ENCODE data around the gene BCAS1. TPM values are rescaled to one million over a fixed set of nuclear protein-coding genes. Genes with fewer than 3 reads are reported as not detected.

The BCAS1 gene
- total and polyA plus RNA-seq, 2 donors (not counting 1 experiment from before 2014, with no cell fraction given), result 0.97 to 1.1 TPM

- POLR2A ChIA-PET, result no interaction called here
- Histone ChIP-seq H3K27me3 (replicated peaks in 1 of 4; ENCODE audit: control extremely low read depth in 1 of 4, control insufficient read depth in 3 of 4, insufficient read depth in 4 of 4, low read length in 3 of 4) (no peaks in the 10 kb centered on the region), H3K36me3 (replicated peaks in 1 of 2; ENCODE audit: control extremely low read depth in 1 of 2, control insufficient read depth in 1 of 2, extremely low read depth in 1 of 2, insufficient read depth in 2 of 2, low read length in 1 of 2) (no peaks in the 10 kb centered on the region), H3K79me2 (ENCODE audit: control insufficient read depth, insufficient read depth, low read length) (no peaks in the 10 kb centered on the region), H3K4me2 (replicated peaks; ENCODE audit: low read depth, low read length, poor library complexity, severe bottlenecking) (no peak overlapping the region), H3K9me3 (ENCODE audit: control extremely low read depth in 1 of 3, control insufficient read depth in 2 of 3, insufficient read depth in 1 of 3, low read length in 2 of 3) (no peaks in the 10 kb centered on the region), H3K4me1 (ENCODE audit: control insufficient read depth in 2 of 2, insufficient read depth in 2 of 2, low read length in 2 of 2) (peaks cover 17 to 25% of the 10 kb centered on the region in 2 donors), H4K20me1 (ENCODE audit: control insufficient read depth, insufficient read depth, low read length, poor library complexity, severe bottlenecking) (no peaks in the 10 kb centered on the region), H3K9ac (ENCODE audit: low read length) (no peak overlapping the region), H2AFZ (ENCODE audit: insufficient read depth, low read depth, low read length, poor library complexity, severe bottlenecking) (no peak overlapping the region), H3K27ac (ENCODE audit: low read length in 2 of 2) (no peak overlapping the region), H3K4me3 (ENCODE audit: control extremely low read depth in 1 of 5, extremely low read depth in 1 of 5, insufficient read depth in 1 of 5, low read depth in 2 of 5, low read length in 4 of 5) (no peak overlapping the region)
- DNase-seq, result no peak
- Mint-ChIP-seq H3K27me3 (no peaks in the 10 kb centered on the region), H3K9me3 (ENCODE audit: insufficient read depth) (no peaks in the 10 kb centered on the region), H3K4me3 (no peak overlapping the region), H3K4me1 (peaks cover 22% of the 10 kb centered on the region), H3K27ac (no peak overlapping the region)
- 100% methylated on average over 1 of the region's 7 CpGs for WGBS (ENCODE audit: insufficient coverage)
- intact Hi-C loops (cut with micrococcal nuclease), result no loop called here
- CTCF ChIA-PET, result no interaction called here
- no peak for ATAC-seq (ENCODE audit: low read depth)
- no peak for TF ChIP-seq EZH2 (IDR thresholded peaks at IDR 0.05; ENCODE audit: borderline replicate concordance, insufficient read depth, low read depth, low read length, poor library complexity, severe bottlenecking)
- TF ChIP-seq, protein P1, sequence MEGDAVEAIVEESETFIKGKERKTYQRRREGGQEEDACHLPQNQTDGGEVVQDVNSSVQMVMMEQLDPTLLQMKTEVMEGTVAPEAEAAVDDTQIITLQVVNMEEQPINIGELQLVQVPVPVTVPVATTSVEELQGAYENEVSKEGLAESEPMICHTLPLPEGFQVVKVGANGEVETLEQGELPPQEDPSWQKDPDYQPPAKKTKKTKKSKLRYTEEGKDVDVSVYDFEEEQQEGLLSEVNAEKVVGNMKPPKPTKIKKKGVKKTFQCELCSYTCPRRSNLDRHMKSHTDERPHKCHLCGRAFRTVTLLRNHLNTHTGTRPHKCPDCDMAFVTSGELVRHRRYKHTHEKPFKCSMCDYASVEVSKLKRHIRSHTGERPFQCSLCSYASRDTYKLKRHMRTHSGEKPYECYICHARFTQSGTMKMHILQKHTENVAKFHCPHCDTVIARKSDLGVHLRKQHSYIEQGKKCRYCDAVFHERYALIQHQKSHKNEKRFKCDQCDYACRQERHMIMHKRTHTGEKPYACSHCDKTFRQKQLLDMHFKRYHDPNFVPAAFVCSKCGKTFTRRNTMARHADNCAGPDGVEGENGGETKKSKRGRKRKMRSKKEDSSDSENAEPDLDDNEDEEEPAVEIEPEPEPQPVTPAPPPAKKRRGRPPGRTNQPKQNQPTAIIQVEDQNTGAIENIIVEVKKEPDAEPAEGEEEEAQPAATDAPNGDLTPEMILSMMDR (IDR thresholded peaks at IDR 0.05), result no peak
Observed at GRCh38 chr20:54014293-54014926, 56.0 kb downstream of the BCAS1 start.

DNA sequence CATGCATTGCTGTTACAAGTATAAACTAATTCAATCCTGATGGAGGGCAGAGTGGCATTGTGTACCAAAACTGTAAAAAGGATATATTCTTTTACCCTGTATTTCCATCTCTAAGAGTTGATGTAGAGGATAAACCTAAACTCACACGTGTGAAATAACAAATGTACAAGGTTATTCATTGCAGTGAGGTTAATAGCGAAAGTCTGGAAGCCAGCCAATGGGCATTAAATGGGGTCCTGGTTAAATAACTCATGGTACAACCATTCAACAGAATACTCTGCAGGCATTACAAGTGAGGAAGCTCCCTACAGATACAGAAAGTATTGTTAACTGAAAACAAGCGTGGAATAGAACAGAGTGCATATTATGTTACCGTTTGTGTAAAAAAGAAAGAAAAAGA is 56.9 kb downstream of the BCAS1 start:
- Histone ChIP-seq H3K79me2 (ENCODE audit: control insufficient read depth, insufficient read depth, low read length) (no peaks in the 10 kb centered on the region), H3K27ac (ENCODE audit: low read length in 2 of 2) (no peak overlapping the region), H3K9ac (ENCODE audit: low read length) (no peak overlapping the region), H3K9me3 (ENCODE audit: control extremely low read depth in 1 of 3, control insufficient read depth in 2 of 3, insufficient read depth in 1 of 3, low read length in 2 of 3) (no peaks in the 10 kb centered on the region), H4K20me1 (ENCODE audit: control insufficient read depth, insufficient read depth, low read length, poor library complexity, severe bottlenecking) (no peaks in the 10 kb centered on the region), H3K4me1 (ENCODE audit: control insufficient read depth in 2 of 2, insufficient read depth in 2 of 2, low read length in 2 of 2) (peaks cover 17 to 22% of the 10 kb centered on the region in 2 donors), H3K27me3 (replicated peaks in 1 of 4; ENCODE audit: control extremely low read depth in 1 of 4, control insufficient read depth in 3 of 4, insufficient read depth in 4 of 4, low read length in 3 of 4) (no peaks in the 10 kb centered on the region), H3K4me2 (replicated peaks; ENCODE audit: low read depth, low read length, poor library complexity, severe bottlenecking) (no peak overlapping the region), H3K4me3 (ENCODE audit: control extremely low read depth in 1 of 5, extremely low read depth in 1 of 5, insufficient read depth in 1 of 5, low read depth in 2 of 5, low read length in 4 of 5) (no peak overlapping the region), H3K36me3 (replicated peaks in 1 of 2; ENCODE audit: control extremely low read depth in 1 of 2, control insufficient read depth in 1 of 2, extremely low read depth in 1 of 2, insufficient read depth in 2 of 2, low read length in 1 of 2) (no peaks in the 10 kb centered on the region), H2AFZ (ENCODE audit: insufficient read depth, low read depth, low read length, poor library complexity, severe bottlenecking) (no peak overlapping the region)
- no peaks in the 10 kb centered on the region for H3K9me3 Mint-ChIP-seq (ENCODE audit: insufficient read depth)
- H3K27me3 Mint-ChIP-seq, result peaks cover 1% of the 10 kb centered on the region
- DNase-seq (no peak), ATAC-seq (ENCODE audit: low read depth) (no peak)
- TF ChIP-seq, protein P1 (IDR thresholded peaks at IDR 0.05), result no peak
- TF ChIP-seq EZH2 (IDR thresholded peaks at IDR 0.05; ENCODE audit: borderline replicate concordance, insufficient read depth, low read depth, low read length, poor library complexity, severe bottlenecking), result no peak
- WGBS (ENCODE audit: insufficient coverage), result no CpG with 5 or more reads among the region's 4 CpGs
- peaks cover 19% of the 10 kb centered on the region for H3K4me1 Mint-ChIP-seq
- no peak overlapping the region for H3K4me3 Mint-ChIP-seq
- ChIA-PET POLR2A (no interaction called here), CTCF (no interaction called here)
- no peak overlapping the region for H3K27ac Mint-ChIP-seq
- intact Hi-C loops (cut with micrococcal nuclease), result no loop called here

All from B cell (primary cell).